T47D (cell line): Measurements from ENCODE around the gene HYAL1.
A peak's percentile ranks its signal among the peaks of the same experiment; 100 is the strongest.
"Not testable (repeated sequence)": the region's sequence is repeated elsewhere in the genome, so short reads cannot be mapped to it uniquely, and the experiment has no call there.

Experiments
- DNase-seq, 2 experiments: peaks; one replicate each; pipeline versions ENCODE4 v3.0.0 to v3.0.0-alpha.2; 2011 to 2012; ENCODE audit warnings: low read depth in 1 of 2, low spot score in 1 of 2
- JUND ChIP-seq: IDR thresholded peaks from 2 replicates; pipeline ENCODE4 v1.6.1; 2012; ENCODE audit warnings: low read depth
- in situ Hi-C: cut with HindIII; loops from 2 replicates; pipeline ENCODE4 v1.10.0; 2016; ENCODE audit warnings: low sequenced_read_pairs, low pct_unique_long_range_greater_than_20kb

HYAL1 gene

GRCh38 chr3:50268703-50269451 lies 34.5 kb downstream of the HYAL1 start, which contains the start of gene SEMA3B:
TSS of gene SEMA3B (plus strand) at chr3:50269147. CDS start at chr3:50269241, 94 bp downstream.
- no peak for TF ChIP-seq JUND
- DNase-seq: peak in 1 of 2 experiments; percentile 48
- in situ Hi-C loops: no loop called here

GRCh38 chr3:50268276-50268675 lies 35.1 kb downstream of the HYAL1 start:
- no peak for DNase-seq
- in situ Hi-C loops: no loop called here
- no peak for TF ChIP-seq JUND

GRCh38 chr3:50267280-50267913 lies 36.0 kb downstream of the HYAL1 start:
- in situ Hi-C loops: no loop called here
- no peak for TF ChIP-seq JUND
- peak in 1 of 2 experiments; percentile 52 for DNase-seq

GRCh38 chr3:50266836-50267235 lies 36.5 kb downstream of the HYAL1 start:
- in situ Hi-C loops: no loop called here
- TF ChIP-seq JUND: no peak

GRCh38 chr3:50266017-50266416 lies 37.4 kb downstream of the HYAL1 start:
- TF ChIP-seq JUND: no peak
- in situ Hi-C loops: no loop called here

More at GRCh38 chr3:50266836-50267235, 36.5 kb downstream of the HYAL1 start:
- no peak for DNase-seq

GRCh38 chr3:50265571-50265970 lies 37.8 kb downstream of the HYAL1 start:
- no peak for TF ChIP-seq JUND
- in situ Hi-C loops: no loop called here
- DNase-seq: no peak

More at GRCh38 chr3:50266017-50266416, 37.4 kb downstream of the HYAL1 start:
- DNase-seq: no peak

GRCh38 chr3:50264964-50265485 lies 38.3 kb downstream of the HYAL1 start:
- peak in 1 of 2 experiments; percentile 68 for DNase-seq
- in situ Hi-C loops: no loop called here
- no peak for TF ChIP-seq JUND

GRCh38 chr3:50264383-50264963 lies 38.9 kb downstream of the HYAL1 start:
- no peak for TF ChIP-seq JUND
- in situ Hi-C loops: no loop called here
- peak; percentile 68 to 90 for DNase-seq

GRCh38 chr3:50263478-50264382 lies 39.6 kb downstream of the HYAL1 start:
- no peak for TF ChIP-seq JUND
- in situ Hi-C loops: no loop called here
- no peak for DNase-seq

- TF ChIP-seq JUND: no peak
- no peak for DNase-seq
- in situ Hi-C loops: no loop called here
Measured at GRCh38 chr3:50262778-50263177, 40.6 kb downstream of the HYAL1 start.

GRCh38 chr3:50262200-50262599 lies 41.2 kb downstream of the HYAL1 start:
- in situ Hi-C loops: not testable (repeated sequence)

GRCh38 chr3:50261505-50261904 lies 41.9 kb downstream of the HYAL1 start:
- no peak for DNase-seq
- in situ Hi-C loops: no loop called here
- TF ChIP-seq JUND: no peak

More at GRCh38 chr3:50262200-50262599, 41.2 kb downstream of the HYAL1 start:
- not testable (repeated sequence) for DNase-seq
